Stomach (tissue), 9 donors: Measurements from ENCODE around the gene CDC5L. TPM values are rescaled to one million over a fixed set of nuclear protein-coding genes. Genes with fewer than 3 reads are reported as not detected.

ENCODE experiments used
- DNase-seq, 2 donors: peaks; one replicate each; pipeline versions ENCODE4 v3.0.0 to v3.0.0-alpha.2; 2013 to 2019
- H3K27ac ChIP-seq, 5 donors: fragments of 200-600 bp in 4 of 5; sonication (generic) in 4 of 5; one replicate each; pipeline ENCODE4 v1.5.1; 2013 to 2019; ENCODE audit warnings: mild to moderate bottlenecking in 1 of 5, moderate library complexity in 1 of 5
- H3K27me3 ChIP-seq, 3 donors: fragments of 200-600 bp; sonication (generic); one replicate each; pipeline ENCODE4 v1.5.1; 2017 to 2019; ENCODE audit warnings: mixed run types in 1 of 3
- H3K36me3 ChIP-seq, 4 donors: fragments of 200-600 bp; sonication (generic); 1 replicate in 3 of 4; 2 replicates in 1 of 4; pipeline ENCODE4 v1.5.1; 2016 to 2019
- H3K4me1 ChIP-seq, 4 donors: fragments of 200-600 bp; sonication (generic); one replicate each; pipeline ENCODE4 v1.5.1; 2016 to 2019
- H3K4me3 ChIP-seq, 4 donors: fragments of 200-600 bp; sonication (generic) in 3 of 4; one replicate each; pipeline ENCODE4 v1.5.1; 2016 to 2019; ENCODE audit warnings: mild to moderate bottlenecking in 1 of 4
- H3K9me3 ChIP-seq, 4 donors: fragments of 200-600 bp; sonication (generic); one replicate each; pipeline ENCODE4 v1.5.1; 2016 to 2019
- CTCF ChIP-seq, 7 experiments: fragments of 450-650 bp in 4 of 7; fragments of 200-600 bp in 3 of 7; sonication (generic) in 3 of 7; IDR thresholded peaks; one replicate each; pipeline ENCODE4 v1.5.1; 2016 to 2019; ENCODE audit warnings: antibody characterized with exemption in 7 of 7, control low read depth in 2 of 7, mild to moderate bottlenecking in 1 of 7
- EP300 ChIP-seq: sonication (generic); formaldehyde crosslinking; IDR thresholded peaks from one replicate; pipeline ENCODE4 v1.6.1; 2017; ENCODE audit warnings: antibody characterized with exemption
- POLR2A ChIP-seq, 4 donors: fragments of 450-650 bp; IDR thresholded peaks; one replicate each; pipeline ENCODE4 v1.6.1; 2016; ENCODE audit warnings: antibody characterized with exemption in 4 of 4, control low read depth in 2 of 4, mild to moderate bottlenecking in 1 of 4, moderate library complexity in 1 of 4
- POLR2AphosphoS5 ChIP-seq, 3 donors: sonication (generic); formaldehyde crosslinking; IDR thresholded peaks; one replicate each; pipeline ENCODE4 v1.6.1; 2016; ENCODE audit warnings: antibody characterized with exemption in 3 of 3
- WGBS, 5 donors: extraction: QIAGEN DNeasy Blood & Tissue Kit in 3 of 5; methylation state at CpG; one replicate each; pipeline versions ENCODE4 v1.1.5 to v1.1.7; 2013 to 2018; 5-methylcytosine and 5-hydroxymethylcytosine counted together
- intact Hi-C: fragments of 100-400 bp; cut with DNase I; formaldehyde crosslinking; loops from one replicate; pipeline ENCODE4 v1.15.1; 2023; ENCODE audit warnings: low total_unique reads
- polyA plus RNA-seq, 3 donors: library from polyadenylated mRNA; stranded (reverse); fragments of 200-250 nt; gene quantifications; one replicate each; pipeline ENCODE4 v1.2.3, GENCODE V29; 2013
- total RNA-seq, 5 donors: library from RNA; depleted of rRNA; stranded (reverse); fragments of >200 nt; gene quantifications; one replicate each; pipeline versions ENCODE4 v1.1.0 to v1.2.3, GENCODE V29; 2014 to 2016
- donor health status: healthy with polysubstance abuse.
- donor health status: Bipolar disorder and iron deficiency.
- donor health status: healthy.

CDC5L gene
- total and polyA plus RNA-seq, 8 donors: 4.9 to 29.2 (median 8.2) TPM

DNA sequence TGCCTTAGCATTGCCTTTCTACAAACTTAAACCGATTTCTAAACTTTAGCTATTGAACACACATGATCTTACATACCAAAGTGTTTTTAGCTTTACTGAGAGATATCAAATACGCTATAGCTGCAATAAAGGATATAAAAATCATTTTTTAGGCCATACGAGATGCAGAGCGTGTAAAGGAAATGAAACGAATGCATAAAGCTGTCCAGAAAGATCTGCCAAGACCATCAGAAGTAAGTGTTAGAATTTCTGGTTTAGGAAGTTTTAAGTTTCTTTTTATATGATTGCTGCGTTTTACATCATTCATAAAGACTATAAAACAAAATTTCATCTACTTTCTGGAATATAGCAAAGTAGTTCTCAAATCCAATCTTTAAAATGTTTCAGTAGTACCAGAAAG, 38.4 kb downstream of the CDC5L start:
- H3K27ac ChIP-seq: no peak overlapping the region
- intact Hi-C loops: no loop called here
- H3K36me3 ChIP-seq: peaks cover 21 to 98% (median 94%) of the 10 kb centered on the region in 4 donors
- H3K4me1 ChIP-seq: peaks cover 0 to 11% (median 5%) of the 10 kb centered on the region in 4 donors
- TF ChIP-seq CTCF (IDR thresholded peaks at IDR 0.05): no peak
- no peak for TF ChIP-seq EP300
- no peak for TF ChIP-seq POLR2AphosphoS5 (IDR thresholded peaks at IDR 0.05)
- TF ChIP-seq POLR2A (IDR thresholded peaks at IDR 0.05): no peak
- H3K9me3 ChIP-seq: no peaks in the 10 kb centered on the region
- no peak overlapping the region for H3K4me3 ChIP-seq
- 92 to 97% (median 94%) methylated on average over 6 of the region's 6 CpGs for WGBS, 5 donors
- DNase-seq: no peak
- H3K27me3 ChIP-seq: no peaks in the 10 kb centered on the region

GRCh38 chr6:44428682-44429081, 41.2 kb downstream of the CDC5L start:
- intact Hi-C loops: no loop called here
- WGBS, 5 donors: 75 to 94% (median 86%) methylated on average over 3 of the region's 3 CpGs

GRCh38 chr6:44430326-44430725, 42.8 kb downstream of the CDC5L start:
- H3K4me3 ChIP-seq: no peak overlapping the region
- WGBS, 5 donors: 89 to 94% (median 92%) methylated on average over 2 of the region's 2 CpGs
- H3K4me1 ChIP-seq: peaks cover 0 to 42% (median 19%) of the 10 kb centered on the region in 4 donors
- TF ChIP-seq POLR2AphosphoS5 (IDR thresholded peaks at IDR 0.05) (no peak), POLR2A (IDR thresholded peaks at IDR 0.05) (no peak), CTCF (IDR thresholded peaks at IDR 0.05) (no peak), EP300 (no peak)
- no peaks in the 10 kb centered on the region for H3K27me3 ChIP-seq
- DNase-seq: no peak
- H3K9me3 ChIP-seq: no peaks in the 10 kb centered on the region
- peaks cover 4 to 76% (median 54%) of the 10 kb centered on the region in 4 donors for H3K36me3 ChIP-seq
- no peak overlapping the region for H3K27ac ChIP-seq
- intact Hi-C loops: no loop called here

More at GRCh38 chr6:44428682-44429081, 41.2 kb downstream of the CDC5L start:
- Histone ChIP-seq H3K27me3 (no peaks in the 10 kb centered on the region), H3K4me3 (no peak overlapping the region), H3K27ac (no peak overlapping the region), H3K4me1 (peaks cover 0 to 34% (median 15%) of the 10 kb centered on the region in 4 donors), H3K36me3 (peaks cover 9 to 80% (median 68%) of the 10 kb centered on the region in 4 donors), H3K9me3 (no peaks in the 10 kb centered on the region)
- DNase-seq: no peak
- TF ChIP-seq CTCF (IDR thresholded peaks at IDR 0.05): no peak
- TF ChIP-seq POLR2AphosphoS5 (IDR thresholded peaks at IDR 0.05): no peak
- TF ChIP-seq POLR2A (IDR thresholded peaks at IDR 0.05): no peak
- TF ChIP-seq EP300: no peak

DNA sequence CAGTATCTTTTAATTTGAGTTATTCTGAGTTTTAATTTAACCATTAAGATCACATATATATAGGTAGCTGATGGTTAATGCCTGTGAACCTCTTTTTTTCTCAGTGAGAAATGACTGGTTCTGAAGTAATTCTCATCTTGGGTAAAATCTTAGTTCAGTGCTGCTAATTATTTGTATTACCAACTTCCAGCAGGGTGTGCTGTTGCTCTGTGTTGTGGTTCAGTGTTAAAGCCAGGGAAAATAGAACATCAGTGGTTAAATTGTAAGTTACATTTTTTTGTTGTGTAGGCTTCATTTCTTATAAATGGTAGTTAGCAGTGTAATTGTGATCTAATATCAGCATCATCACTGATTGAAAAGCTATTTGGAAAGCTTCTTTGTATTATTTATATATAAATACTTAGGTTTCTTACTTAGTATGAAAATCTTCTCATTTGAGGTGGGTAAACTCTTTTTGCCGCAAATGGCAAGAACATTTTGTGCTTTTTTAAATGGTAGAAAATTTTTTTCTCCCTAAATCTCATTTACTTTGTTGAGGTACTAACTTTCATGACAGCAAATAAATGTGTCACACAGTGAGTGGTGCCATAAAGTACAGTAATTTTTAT, 43.7 kb downstream of the CDC5L start:
- H3K4me3 ChIP-seq: no peak overlapping the region
- H3K9me3 ChIP-seq: no peaks in the 10 kb centered on the region
- peak; percentile 37 to 88 for DNase-seq
- H3K36me3 ChIP-seq: peaks cover 0 to 74% (median 50%) of the 10 kb centered on the region in 4 donors
- no peaks in the 10 kb centered on the region for H3K27me3 ChIP-seq
- no peak overlapping the region for H3K27ac ChIP-seq
- intact Hi-C loops: no loop called here
- TF ChIP-seq CTCF (IDR thresholded peaks at IDR 0.05) (peak in 5 of 7 experiments; percentile 35 to 72 (median 63)), POLR2A (IDR thresholded peaks at IDR 0.05) (no peak), EP300 (no peak), POLR2AphosphoS5 (IDR thresholded peaks at IDR 0.05) (no peak)
- H3K4me1 ChIP-seq: peaks cover 0 to 46% (median 19%) of the 10 kb centered on the region in 4 donors
- 86 to 96% (median 92%) methylated on average over 1 of the region's 1 CpG for WGBS, 5 donors
